K562 (cell line): ENCODE measurements around the gene H2BK1. TPM values are rescaled to one million over a fixed set of nuclear protein-coding genes. Genes with fewer than 3 reads are reported as not detected.

Source experiments
- ATAC-seq: fragments of 200-7000 bp; cut with Tn5 transposase; 3 replicates; pipeline ENCODE4 v1.9.1; 2020; ENCODE audit warnings: moderate library complexity
- BruUV-seq: library from RNA; stranded (reverse); fragments of 400-500 nt; replicated peaks from 2 replicates; lab custom pipeline; 2021; lab: Mats Ljungman, UMichigan
- CTCF ChIA-PET: fragments of 300-600 bp; formaldehyde crosslinking; extraction: SDS; loops from one replicate; lab custom pipeline; 2021; ENCODE audit warnings: low intra/inter-chr PET ratio; lab: Yijun Ruan, JAX
- POLR2A ChIA-PET: fragments of 300-600, 350-650 bp; sonication (Branson Sonifier 250); formaldehyde crosslinking; extraction: SDS; loops from one replicate; lab custom pipeline; 2021; ENCODE audit warnings: antibody characterized with exemption, inconsistent platforms; lab: Yijun Ruan, JAX
- DNase-seq, 4 experiments: peaks; one replicate each; pipeline versions ENCODE4 v3.0.0 to v3.0.0-alpha.2; 2011 to 2018; ENCODE audit warnings: low spot score in 3 of 4, mixed read lengths in 3 of 4; ENCODE audit errors: extremely low read depth in 1 of 4
- FAIRE-seq: peaks from 2 replicates; lab custom pipeline; 2011; peaks lifted over from hg19 to GRCh38; lab: Jason Lieb, UNC
- H2AFZ ChIP-seq: 2 replicates; pipeline ENCODE4 v1.6.0; 2011; ENCODE audit warnings: low read depth, low read length, control low read depth, inconsistent platforms
- H3K27ac ChIP-seq: fragments of 200-600 bp; 3 replicates; pipeline ENCODE4 v1.8.0; 2011; ENCODE audit warnings: low read depth, mild to moderate bottlenecking, control low read depth, inconsistent platforms, low read length, moderate library complexity, mixed read lengths; ENCODE audit errors: extremely low read depth
- H3K27me3 ChIP-seq, 2 experiments: fragments of 300-600 bp in 1 of 2; 2 replicates in 1 of 2; 3 replicates in 1 of 2; pipeline versions ENCODE4 v1.6.0 to v1.8.0; 2011; ENCODE audit warnings: inconsistent platforms in 2 of 2, low read length in 2 of 2, mild to moderate bottlenecking in 1 of 2, mixed read lengths in 1 of 2, moderate library complexity in 1 of 2; ENCODE audit not compliant: control insufficient read depth in 2 of 2, insufficient read depth in 2 of 2
- H3K36me3 ChIP-seq: fragments of 300-600 bp; 3 replicates; pipeline ENCODE4 v1.8.0; 2011; ENCODE audit warnings: mild to moderate bottlenecking, low read length, inconsistent platforms; ENCODE audit not compliant: control insufficient read depth, insufficient read depth
- H3K4me1 ChIP-seq, 2 experiments: fragments of 200-600 bp in 1 of 2; replicated peaks in 1 of 2; 2 replicates in 1 of 2; 3 replicates in 1 of 2; pipeline versions ENCODE4 v1.5.1 to v1.8.0; 2011; ENCODE audit warnings: inconsistent platforms in 2 of 2, low read length in 2 of 2, mild to moderate bottlenecking in 1 of 2, mixed read lengths in 1 of 2, moderate library complexity in 1 of 2; ENCODE audit not compliant: control insufficient read depth in 2 of 2, insufficient read depth in 2 of 2
- H3K4me2 ChIP-seq: 2 replicates; pipeline ENCODE4 v1.6.1; 2011; ENCODE audit warnings: low read length, control low read depth, inconsistent platforms, mixed read lengths; ENCODE audit not compliant: insufficient read depth
- H3K4me3 ChIP-seq: fragments of 200-600 bp; sonication (generic), shearing (Covaris generic); 2 replicates; pipeline ENCODE4 v1.5.1; 2016; ENCODE audit warnings: control low read depth, inconsistent platforms
- H3K79me2 ChIP-seq: fragments of 200-600 bp; 3 replicates; pipeline ENCODE4 v1.8.0; 2011; ENCODE audit warnings: low read length, inconsistent platforms; ENCODE audit not compliant: control insufficient read depth, insufficient read depth
- H3K9ac ChIP-seq, 2 experiments: 2 replicates each; pipeline versions ENCODE4 v1.6.0 to v1.6.1; 2011; ENCODE audit warnings: low read depth in 2 of 2, low read length in 2 of 2, control low read depth in 1 of 2, inconsistent platforms in 1 of 2, mild to moderate bottlenecking in 1 of 2, mixed read lengths in 1 of 2; ENCODE audit not compliant: insufficient read depth in 1 of 2
- H3K9me1 ChIP-seq: one replicate; pipeline ENCODE4 v1.6.0; 2011; ENCODE audit warnings: inconsistent platforms, mild to moderate bottlenecking, low read length, moderate library complexity; ENCODE audit not compliant: control insufficient read depth, insufficient read depth
- H3K9me3 ChIP-seq: replicated peaks from 2 replicates; pipeline ENCODE4 v1.5.1; 2011; ENCODE audit warnings: low read depth, low read length, inconsistent platforms; ENCODE audit not compliant: control insufficient read depth, insufficient read depth
- H4K20me1 ChIP-seq: replicated peaks from 2 replicates; pipeline ENCODE4 v1.6.1; 2011; ENCODE audit warnings: low read length, inconsistent platforms, mixed read lengths; ENCODE audit not compliant: control insufficient read depth, insufficient read depth
- CTBP1 ChIP-seq: fragments of 450-650 bp; IDR thresholded peaks from 2 replicates; pipeline ENCODE4 v1.6.1; 2016; ENCODE audit warnings: borderline replicate concordance
- ELF2 ChIP-seq: fragments of 250-450 bp; sonication (Bioruptor Pico); IDR thresholded peaks from 2 replicates; pipeline ENCODE4 v1.5.0; 2021; ENCODE audit warnings: mild to moderate bottlenecking
- HDAC2 ChIP-seq: fragments of 450-650 bp; IDR thresholded peaks from 2 replicates; pipeline ENCODE4 v1.6.1; 2016; ENCODE audit warnings: mild to moderate bottlenecking
- HSF4 ChIP-seq: fragments of 250-450 bp; sonication (Bioruptor Pico); IDR thresholded peaks from 2 replicates; pipeline ENCODE4 v2.1.2; 2022; ENCODE audit warnings: mild to moderate bottlenecking, moderate library complexity, borderline replicate concordance
- L3MBTL2 ChIP-seq: fragments of 450-650 bp; IDR thresholded peaks from 2 replicates; pipeline ENCODE4 v1.6.1; 2016; ENCODE audit warnings: mild to moderate bottlenecking, moderate library complexity
- MCM2 ChIP-seq: fragments of 450-650 bp; IDR thresholded peaks from 2 replicates; pipeline ENCODE4 v1.6.1; 2017; ENCODE audit warnings: low read depth, mild to moderate bottlenecking
- NCOR1 ChIP-seq: fragments of 450-650 bp; IDR thresholded peaks from 2 replicates; pipeline ENCODE4 v1.6.1; 2016; ENCODE audit warnings: mild to moderate bottlenecking, moderate library complexity
- NR3C1 ChIP-seq: sonication (generic); formaldehyde crosslinking; IDR thresholded peaks from 2 replicates; pipeline ENCODE4 v1.8.1; 2022; ENCODE audit warnings: missing genetic modification reagents
- RFX1 ChIP-seq: fragments of 450-650 bp; IDR thresholded peaks from 2 replicates; pipeline ENCODE4 v1.6.1; 2016; ENCODE audit warnings: mild to moderate bottlenecking, moderate library complexity
- RFX7 ChIP-seq: fragments of 250-450 bp; sonication (Bioruptor Pico); IDR thresholded peaks from 2 replicates; pipeline ENCODE4 v1.5.1; 2021; ENCODE audit warnings: mild to moderate bottlenecking
- SIN3B ChIP-seq: fragments of 450-650 bp; IDR thresholded peaks from 2 replicates; pipeline ENCODE4 v1.6.1; 2017; ENCODE audit warnings: low read depth, mild to moderate bottlenecking, moderate library complexity
- SMARCB1 ChIP-seq: IDR thresholded peaks from 2 replicates; pipeline ENCODE4 v1.6.1; 2011; ENCODE audit warnings: improper control_type of control experiment, low read depth; ENCODE audit not compliant: insufficient read length
- TAF15 ChIP-seq: fragments of 200-400 bp; formaldehyde crosslinking; IDR thresholded peaks from 2 replicates; pipeline ENCODE4 v1.6.1; 2017; ENCODE audit warnings: mild to moderate bottlenecking, low read depth, low read length, moderate library complexity
- YY1 ChIP-seq, 3 experiments: IDR thresholded peaks; 2 replicates each; pipeline ENCODE4 v1.6.1; 2011; ENCODE audit warnings: low read length in 2 of 3, mild to moderate bottlenecking in 2 of 3, moderate library complexity in 2 of 3, borderline replicate concordance in 1 of 3, control low read depth in 1 of 3, low read depth in 1 of 3; ENCODE audit not compliant: insufficient read depth in 3 of 3, insufficient replicate concordance in 2 of 3, control insufficient read depth in 1 of 3, insufficient read length in 1 of 3; ENCODE audit errors: extremely low read depth in 1 of 3
- ZNF143 ChIP-seq: sonication (generic); formaldehyde crosslinking; IDR thresholded peaks from 2 replicates; pipeline ENCODE4 v1.9.0; 2022; ENCODE audit warnings: mild to moderate bottlenecking, missing genetic modification reagents
- ZNF311 ChIP-seq: fragments of 250-450 bp; sonication (Bioruptor Pico); IDR thresholded peaks from 2 replicates; pipeline ENCODE4 v1.4.0; 2020; ENCODE audit warnings: mild to moderate bottlenecking, moderate library complexity
- ZNF584 ChIP-seq: fragments of 200-800 bp; sonication (Bioruptor generic); IDR thresholded peaks from 2 replicates; pipeline ENCODE4 v1.6.1; 2016; ENCODE audit warnings: low read depth, mild to moderate bottlenecking, missing genetic modification characterization, missing compliant biosample characterization
- ZNF77 ChIP-seq: fragments of 250-450 bp; sonication (Bioruptor Pico); IDR thresholded peaks from 2 replicates; pipeline ENCODE4 v1.5.0; 2020
- WGBS: fragments of 100-300 bp; shearing (Covaris generic); methylation state at CpG from one replicate; pipeline ENCODE4 v1.1.6; 2016; ENCODE audit warnings: low coverage, mixed read lengths; ENCODE audit not compliant: insufficient coverage; ENCODE audit errors: missing lambda C conversion rate; 5-methylcytosine and 5-hydroxymethylcytosine counted together
- in situ Hi-C: fragments of 300-500 bp; cut with MboI; formaldehyde crosslinking; loops from 4 replicates; pipeline ENCODE4 v1.15.0; 2018; ENCODE audit warnings: inconsistent platforms, mixed read lengths
- intact Hi-C: fragments of 100-400 bp; cut with micrococcal nuclease; formaldehyde crosslinking; loops from 2 replicates; pipeline ENCODE4 v1.14.2; 2022
- polyA plus RNA-seq, 8 experiments: library from polyadenylated mRNA; depleted of rRNA in 4 of 8; stranded (reverse) in 5 of 8; unstranded in 3 of 8; fragments of >200 nt; fragmentation: Nextera tagmentation in 2 of 8; fragmentation: Illumina TruSeq in 1 of 8; extraction: Ambion mirVana in 2 of 8; extraction: Trizol in 1 of 8; gene quantifications; 2 replicates each; pipeline versions ENCODE4 v1.2.1 to v1.2.3, GENCODE V29; 2011 to 2014; ENCODE audit warnings: inconsistent platforms in 1 of 8, missing spikeins in 1 of 8
- total RNA-seq, 7 experiments: library from RNA; depleted of rRNA in 6 of 7; stranded (reverse); fragments of >200 nt in 6 of 7; fragmentation: Illumina TruSeq in 2 of 7; extraction: Trizol in 2 of 7; gene quantifications; 2 replicates each; pipeline versions ENCODE4 v1.2.1 to v1.2.3, GENCODE V29; 2011 to 2021; ENCODE audit warnings: low replicate concordance in 1 of 7
- TF ChIP-seq, protein P1 (sequence below): fragments of 450-650 bp; formaldehyde crosslinking; conservative IDR thresholded peaks from 2 replicates; pipeline ENCODE4 v1.4.0; 2022; ENCODE audit warnings: mild to moderate bottlenecking, missing genetic modification characterization
- TF ChIP-seq, protein P2 (sequence below): sonication (generic); formaldehyde crosslinking; IDR thresholded peaks from 2 replicates; pipeline ENCODE4 v1.8.1; 2023; ENCODE audit warnings: mild to moderate bottlenecking, missing genetic modification reagents

The H2BK1 gene
- total and polyA plus RNA-seq, 9 of the 15 experiments (the other 6 are each of a cell fraction or from before 2014, with no cell fraction given): not detected

DNA sequence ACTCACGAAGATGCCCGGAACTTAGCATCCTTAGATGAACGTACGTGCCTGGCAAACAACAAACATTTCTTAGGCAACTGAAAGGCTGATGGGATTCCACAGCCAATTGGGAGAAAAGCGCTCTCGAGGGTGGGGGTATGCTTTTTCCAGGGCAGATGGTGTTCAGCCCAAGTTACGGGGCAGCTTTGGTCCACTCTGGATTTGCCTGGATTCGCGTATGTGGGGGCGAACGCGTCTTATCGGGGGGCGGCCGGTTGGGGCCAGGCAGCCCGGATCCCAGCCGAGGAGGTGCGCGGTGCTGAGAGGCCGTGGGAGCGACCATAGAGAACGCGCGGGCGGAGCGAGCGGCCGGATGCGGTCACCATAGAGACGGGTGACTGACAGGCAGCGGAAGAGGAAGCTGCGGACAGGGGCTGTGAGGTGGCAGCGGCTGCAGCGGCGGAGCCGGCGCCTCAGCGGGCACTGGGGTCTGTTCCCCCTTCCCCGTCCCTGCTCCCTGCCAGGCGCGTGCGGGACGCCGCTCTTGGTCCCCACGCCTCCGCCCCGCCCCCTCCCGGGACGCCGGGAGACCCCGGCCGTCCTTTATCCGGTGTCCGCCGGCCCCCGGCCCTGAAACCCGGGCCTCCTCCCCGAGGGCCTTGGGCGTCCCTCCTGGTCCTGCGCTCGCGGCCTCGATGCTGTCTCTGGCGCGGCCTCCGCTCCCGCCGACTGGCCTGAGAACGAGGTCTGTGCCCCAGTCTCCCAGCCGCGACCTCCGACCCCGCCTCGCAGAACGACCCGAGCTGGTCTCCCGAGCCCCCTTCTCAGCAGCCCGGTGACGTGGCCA is 22.0 kb upstream of the H2BK1 start, which contains the start of gene CHPF2:
Gene CHPF2 (plus strand): TSS at position 393 of the 826 bp plus-strand sequence. CDS start 1,529 bp downstream, outside the sequence.
- 2% methylated on average over 70 of the region's 79 CpGs for WGBS
- H3K9ac ChIP-seq: peak within 1 kb of the TSS; percentile 79 to 96
- peak within 1 kb of the TSS; percentile 98 for H2AFZ ChIP-seq
- ChIA-PET POLR2A (interaction anchor here (0.6 to 3.3 kb wide), 6 partner anchors 11 to 159 kb away, joined by 3 to 34 read pairs (median 6); partner anchors contain the start of gene H2BK1), CTCF (interaction anchor here (0.6 kb wide), 1 partner anchor 127 kb away, joined by 3 read pairs; no protein-coding TSS in a partner anchor)
- peaks cover 32% of the 10 kb centered on the region; the same call in 2 of the 3 replicates for H3K36me3 ChIP-seq
- peak within 1 kb of the TSS; percentile 92 for H3K4me3 ChIP-seq
- DNase-seq (peak; percentile 96 to 98 (median 97)), ATAC-seq (peak; percentile 97), FAIRE-seq (peak; percentile 65)
- peaks cover 4% of the 10 kb centered on the region for H3K9me1 ChIP-seq
- peak within 1 kb of the TSS; percentile 94 for H3K4me2 ChIP-seq
- H4K20me1 ChIP-seq: peaks cover 23% of the 10 kb centered on the region
- H3K27me3 ChIP-seq: no peaks in the 10 kb centered on the region
- BruUV-seq: no TSS peak
- peaks cover 27% of the 10 kb centered on the region for H3K79me2 ChIP-seq
- peaks cover 24 to 42% of the 10 kb centered on the region in 2 experiments; a peak in 4 of 5 replicates for H3K4me1 ChIP-seq
- H3K27ac ChIP-seq: peak within 1 kb of the TSS; percentile 81
- intact Hi-C loops: loop anchor here (5.0 kb wide), 1 partner anchor 225 kb away; no protein-coding TSS in a partner anchor
- H3K9me3 ChIP-seq: no peaks in the 10 kb centered on the region
- in situ Hi-C loops: no loop called here
- TF ChIP-seq ELF2 (CRISPR knock-in tag) (peak; percentile 89), ZNF143 (CRISPR knock-in tag) (0 out of 2 replicates have a peak, but pooled peaks have one; percentile 45), RFX1 (peak; percentile 93), SMARCB1 (no peak), ZNF77 (CRISPR knock-in tag) (no peak), NR3C1 (CRISPR knock-in tag) (no peak), RFX7 (no peak), MCM2 (no peak), CTBP1 (peak; percentile 94), TAF15 (no peak), HSF4 (no peak), YY1 (IDR thresholded peaks at IDR 0.05; ENCODE audit: borderline replicate concordance in 1 of 3, control insufficient read depth in 1 of 3, extremely low read depth in 1 of 3, insufficient read depth in 3 of 3, insufficient read length in 1 of 3, insufficient replicate concordance in 2 of 3, low read depth in 1 of 3, low read length in 2 of 3) (peak in 2 of 3 experiments; percentile 71 to 73), ZNF311 (CRISPR knock-in tag) (no peak), L3MBTL2 (peak; percentile 36; the same call in 1 of the 2 replicates), ZNF584 (CRISPR knock-in tag) (no peak), SIN3B (no peak), HDAC2 (peak; percentile 81), NCOR1 (no peak)
- TF ChIP-seq, protein P1, sequence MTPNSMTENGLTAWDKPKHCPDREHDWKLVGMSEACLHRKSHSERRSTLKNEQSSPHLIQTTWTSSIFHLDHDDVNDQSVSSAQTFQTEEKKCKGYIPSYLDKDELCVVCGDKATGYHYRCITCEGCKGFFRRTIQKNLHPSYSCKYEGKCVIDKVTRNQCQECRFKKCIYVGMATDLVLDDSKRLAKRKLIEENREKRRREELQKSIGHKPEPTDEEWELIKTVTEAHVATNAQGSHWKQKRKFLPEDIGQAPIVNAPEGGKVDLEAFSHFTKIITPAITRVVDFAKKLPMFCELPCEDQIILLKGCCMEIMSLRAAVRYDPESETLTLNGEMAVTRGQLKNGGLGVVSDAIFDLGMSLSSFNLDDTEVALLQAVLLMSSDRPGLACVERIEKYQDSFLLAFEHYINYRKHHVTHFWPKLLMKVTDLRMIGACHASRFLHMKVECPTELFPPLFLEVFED (CRISPR knock-in tag): no peak
- TF ChIP-seq, protein P2, sequence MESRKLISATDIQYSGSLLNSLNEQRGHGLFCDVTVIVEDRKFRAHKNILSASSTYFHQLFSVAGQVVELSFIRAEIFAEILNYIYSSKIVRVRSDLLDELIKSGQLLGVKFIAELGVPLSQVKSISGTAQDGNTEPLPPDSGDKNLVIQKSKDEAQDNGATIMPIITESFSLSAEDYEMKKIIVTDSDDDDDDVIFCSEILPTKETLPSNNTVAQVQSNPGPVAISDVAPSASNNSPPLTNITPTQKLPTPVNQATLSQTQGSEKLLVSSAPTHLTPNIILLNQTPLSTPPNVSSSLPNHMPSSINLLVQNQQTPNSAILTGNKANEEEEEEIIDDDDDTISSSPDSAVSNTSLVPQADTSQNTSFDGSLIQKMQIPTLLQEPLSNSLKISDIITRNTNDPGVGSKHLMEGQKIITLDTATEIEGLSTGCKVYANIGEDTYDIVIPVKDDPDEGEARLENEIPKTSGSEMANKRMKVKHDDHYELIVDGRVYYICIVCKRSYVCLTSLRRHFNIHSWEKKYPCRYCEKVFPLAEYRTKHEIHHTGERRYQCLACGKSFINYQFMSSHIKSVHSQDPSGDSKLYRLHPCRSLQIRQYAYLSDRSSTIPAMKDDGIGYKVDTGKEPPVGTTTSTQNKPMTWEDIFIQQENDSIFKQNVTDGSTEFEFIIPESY: no peak
